A673 (cell line): ENCODE results near the gene SLC22A23. TPM values are rescaled to one million over a fixed set of nuclear protein-coding genes. Genes with fewer than 3 reads are reported as not detected.

ENCODE experiments used
- BruUV-seq: library from RNA; stranded (reverse); fragments of 400-500 nt; replicated peaks from 2 replicates; lab custom pipeline; 2021; lab: Mats Ljungman, UMichigan
- CTCF ChIA-PET: fragments of 300-600 bp; sonication (Branson Sonifier 250); formaldehyde crosslinking; loops from one replicate; lab custom pipeline; 2022; ENCODE audit warnings: antibody characterized with exemption; lab: Charles Lee
- POLR2A ChIA-PET: fragments of 300-600 bp; sonication (Branson Sonifier 250); formaldehyde crosslinking; loops from one replicate; lab custom pipeline; 2022; ENCODE audit warnings: antibody characterized with exemption; ENCODE audit not compliant: low non-redundant PET; lab: Charles Lee
- DNase-seq: peaks from one replicate; pipeline ENCODE4 v3.0.0-alpha.2; 2015; ENCODE audit warnings: low spot score
- H3K27ac ChIP-seq: fragments of 200-600 bp; sonication (generic); 2 replicates; pipeline ENCODE4 v1.5.1; 2016; ENCODE audit warnings: mixed run types, low read depth, mild to moderate bottlenecking, mixed read lengths, antibody characterized with exemption, low read length; ENCODE audit not compliant: poor library complexity, severe bottlenecking
- H3K27me3 ChIP-seq: fragments of 200-600 bp; sonication (generic); replicated peaks from 2 replicates; pipeline ENCODE4 v1.6.1; 2017; ENCODE audit warnings: mixed run types, low read depth, mild to moderate bottlenecking, mixed read lengths, antibody characterized with exemption, low read length; ENCODE audit not compliant: insufficient read depth, poor library complexity
- H3K36me3 ChIP-seq: fragments of 200-600 bp; sonication (generic); 2 replicates; pipeline ENCODE4 v1.6.1; 2016; ENCODE audit warnings: mixed run types, mild to moderate bottlenecking, mixed read lengths, antibody characterized with exemption, low read length; ENCODE audit not compliant: insufficient read depth, poor library complexity, severe bottlenecking
- H3K4me1 ChIP-seq: fragments of 200-600 bp; sonication (generic); 2 replicates; pipeline ENCODE4 v1.6.1; 2017; ENCODE audit warnings: mixed run types, mild to moderate bottlenecking, mixed read lengths, antibody characterized with exemption, low read length; ENCODE audit not compliant: insufficient read depth, poor library complexity, severe bottlenecking
- H3K4me3 ChIP-seq: fragments of 200-600 bp; sonication (generic); 2 replicates; pipeline ENCODE4 v1.5.1; 2016; ENCODE audit warnings: low read depth, mixed run types, mild to moderate bottlenecking, mixed read lengths, low read length; ENCODE audit not compliant: poor library complexity, severe bottlenecking
- H3K9me3 ChIP-seq: fragments of 200-600 bp; sonication (generic); 2 replicates; pipeline ENCODE4 v1.6.1; 2016; ENCODE audit warnings: mixed run types, low read depth, mild to moderate bottlenecking, mixed read lengths, antibody characterized with exemption, low read length; ENCODE audit not compliant: poor library complexity, severe bottlenecking
- CTCF ChIP-seq: fragments of 300-800, 200-600 bp; sonication (generic); conservative IDR thresholded peaks from 2 replicates; pipeline ENCODE4 v1.5.1; 2017; ENCODE audit warnings: low read depth, mild to moderate bottlenecking, antibody characterized with exemption, low read length, moderate library complexity, mixed read lengths
- EZH2 ChIP-seq: fragments of 200-600 bp; sonication (generic); IDR thresholded peaks from 2 replicates; pipeline ENCODE4 v1.6.1; 2017; ENCODE audit warnings: borderline replicate concordance, low read depth, mild to moderate bottlenecking, mixed read lengths, antibody characterized with exemption, low read length; ENCODE audit not compliant: poor library complexity, severe bottlenecking
- intact Hi-C: fragments of 100-400 bp; cut with micrococcal nuclease; formaldehyde crosslinking; loops from one replicate; pipeline ENCODE4 v1.10.0; 2022; ENCODE audit not compliant: unreplicated experiment
- total RNA-seq: library from RNA; stranded (reverse); gene quantifications from 2 replicates; pipeline ENCODE4 v1.2.3, GENCODE V29; 2021

Gene SLC22A23
- total RNA-seq, 1 experiment from 2014 or later, result 6.2 TPM

GRCh38 chr6:3390698-3391097, 66.2 kb downstream of the SLC22A23 start:
- intact Hi-C loops, result no loop called here

GRCh38 chr6:3389390-3390167, 67.3 kb downstream of the SLC22A23 start:
- POLR2A ChIA-PET, result no interaction called here
- no peak for TF ChIP-seq EZH2
- no peak for TF ChIP-seq CTCF
- Histone ChIP-seq H3K9me3 (no peaks in the 10 kb centered on the region), H3K4me3 (no peak overlapping the region), H3K36me3 (no peaks in the 10 kb centered on the region), H3K27ac (no peak overlapping the region), H3K4me1 (no peaks in the 10 kb centered on the region), H3K27me3 (no peaks in the 10 kb centered on the region)
- CTCF ChIA-PET, result no interaction called here
- no TSS peak for BruUV-seq
- DNase-seq, result no peak
- intact Hi-C loops, result no loop called here

More at GRCh38 chr6:3390698-3391097, 66.2 kb downstream of the SLC22A23 start:
- ChIA-PET POLR2A (no interaction called here), CTCF (no interaction called here)
- no peaks in the 10 kb centered on the region for H3K9me3 ChIP-seq
- H3K27ac ChIP-seq, result no peak overlapping the region
- H3K36me3 ChIP-seq, result no peaks in the 10 kb centered on the region
- no peak for TF ChIP-seq CTCF
- no peak for TF ChIP-seq EZH2
- no peak overlapping the region for H3K4me3 ChIP-seq
- no TSS peak for BruUV-seq
- DNase-seq, result no peak
- H3K27me3 ChIP-seq, result no peaks in the 10 kb centered on the region
- no peaks in the 10 kb centered on the region for H3K4me1 ChIP-seq

GRCh38 chr6:3388786-3389185, 68.1 kb downstream of the SLC22A23 start:
- no peak for TF ChIP-seq CTCF
- TF ChIP-seq EZH2, result no peak
- intact Hi-C loops, result no loop called here
- CTCF ChIA-PET, result no interaction called here
- H3K4me3 ChIP-seq, result no peak overlapping the region
- DNase-seq, result no peak
- no peaks in the 10 kb centered on the region for H3K27me3 ChIP-seq
- H3K27ac ChIP-seq, result no peak overlapping the region
- H3K4me1 ChIP-seq, result no peaks in the 10 kb centered on the region
- POLR2A ChIA-PET, result no interaction called here
- no peaks in the 10 kb centered on the region for H3K9me3 ChIP-seq
- no TSS peak for BruUV-seq
- no peaks in the 10 kb centered on the region for H3K36me3 ChIP-seq
